Measurements from ENCODE around the gene SSR2. TPM values are rescaled to one million over a fixed set of nuclear protein-coding genes. Genes with fewer than 3 reads are reported as not detected.
A peak's percentile ranks its signal among the peaks of the same experiment; 100 is the strongest.

Gene SSR2
- total RNA-seq, 2 donors from 2014 or later, result 201 to 229 TPM

GRCh38 chr1:156060937-156061636 is 40.3 kb upstream of the SSR2 start, which contains the start of gene RAB25:
TSS of gene RAB25 (plus strand) at chr1:156061160. CDS start at chr1:156061401, 241 bp downstream.
- Histone ChIP-seq H3K4me3 (peak within 1 kb of the TSS; percentile 30 to 35), H3K9me3 (no peaks in the 10 kb centered on the region), H3K4me1 (replicated peaks) (no peaks in the 10 kb centered on the region), H3K27ac (peak within 1 kb of the TSS; percentile 81), H3K27me3 (replicated peaks; ENCODE audit: insufficient read depth) (no peaks in the 10 kb centered on the region), H3K36me3 (no peaks in the 10 kb centered on the region)
- DNase-seq (ENCODE audit: low spot score), result peak; percentile 92
- TF ChIP-seq POLR2A (IDR thresholded peaks at IDR 0.05) (peak; percentile 86), POLR2AphosphoS5 (IDR thresholded peaks at IDR 0.05) (peak; percentile 89), CTCF (IDR thresholded peaks at IDR 0.05) (peak in 1 of 4 experiments; percentile 19)
- 24% methylated on average over 11 of the region's 11 CpGs for WGBS
- intact Hi-C loops (cut with DNase I), result no loop called here

- H3K36me3 ChIP-seq, result no peaks in the 10 kb centered on the region
- no peaks in the 10 kb centered on the region for H3K4me1 ChIP-seq (replicated peaks)
- WGBS, result 95% methylated on average over 1 of the region's 1 CpG
- H3K27me3 ChIP-seq (replicated peaks; ENCODE audit: insufficient read depth), result no peaks in the 10 kb centered on the region
- TF ChIP-seq CTCF (IDR thresholded peaks at IDR 0.05), result no peak
- no peak for TF ChIP-seq POLR2A (IDR thresholded peaks at IDR 0.05)
- TF ChIP-seq POLR2AphosphoS5 (IDR thresholded peaks at IDR 0.05), result no peak
- no peak for DNase-seq (ENCODE audit: low spot score)
- H3K4me3 ChIP-seq, result no peak overlapping the region
- H3K27ac ChIP-seq, result no peak overlapping the region
- no peaks in the 10 kb centered on the region for H3K9me3 ChIP-seq
- intact Hi-C loops (cut with DNase I), result no loop called here
Measured at GRCh38 chr1:156056326-156056849, 35.6 kb upstream of the SSR2 start.

- no peaks in the 10 kb centered on the region for H3K27me3 ChIP-seq (replicated peaks; ENCODE audit: insufficient read depth)
- TF ChIP-seq POLR2AphosphoS5 (IDR thresholded peaks at IDR 0.05) (no peak), CTCF (IDR thresholded peaks at IDR 0.05) (no peak), POLR2A (IDR thresholded peaks at IDR 0.05) (no peak)
- H3K9me3 ChIP-seq, result no peaks in the 10 kb centered on the region
- no peak for DNase-seq (ENCODE audit: low spot score)
- WGBS, result 18% methylated on average over 17 of the region's 17 CpGs
- intact Hi-C loops (cut with DNase I), result no loop called here
- H3K4me1 ChIP-seq (replicated peaks), result no peaks in the 10 kb centered on the region
- no peaks in the 10 kb centered on the region for H3K36me3 ChIP-seq
- peak overlapping the region; percentile 89 for H3K27ac ChIP-seq
- peak overlapping the region; percentile 69 to 93 for H3K4me3 ChIP-seq
Measured at GRCh38 chr1:156055281-156056048, 34.7 kb upstream of the SSR2 start.

GRCh38 chr1:156054500-156055280 is 33.9 kb upstream of the SSR2 start, which contains the start of gene LAMTOR2:
TSS of gene LAMTOR2 (plus strand) at chr1:156054782. CDS start at chr1:156054890, 108 bp downstream.
- WGBS, result under 1% methylated on average over 53 of the region's 53 CpGs
- Histone ChIP-seq H3K4me1 (replicated peaks) (no peaks in the 10 kb centered on the region), H3K36me3 (no peaks in the 10 kb centered on the region), H3K27ac (peak within 1 kb of the TSS; percentile 89), H3K9me3 (no peaks in the 10 kb centered on the region), H3K4me3 (peak within 1 kb of the TSS; percentile 69 to 93), H3K27me3 (replicated peaks; ENCODE audit: insufficient read depth) (no peaks in the 10 kb centered on the region)
- intact Hi-C loops (cut with DNase I), result no loop called here
- TF ChIP-seq POLR2A (IDR thresholded peaks at IDR 0.05) (peak; percentile 69), CTCF (IDR thresholded peaks at IDR 0.05) (peak in 1 of 4 experiments; percentile 46), POLR2AphosphoS5 (IDR thresholded peaks at IDR 0.05) (peak; percentile 99)
- peak; percentile 98 for DNase-seq (ENCODE audit: low spot score)

All from prostate gland (tissue), 2 donors.